Activated T-cell treated with anti-CD3 and anti-CD28 coated beads for 1 hour (primary cell): ENCODE results near the gene DRAM2.

ENCODE experiments used
- DNase-seq: peaks from one replicate; pipeline ENCODE4 v3.0.0-alpha.2; 2020; ENCODE audit warnings: low read depth

DRAM2 gene

GRCh38 chr1:111139956-111140679 is at the start of gene DRAM2, which contains the start of gene CEPT1:
Gene DRAM2 (minus strand): TSS chr1:111140093. CDS start chr1:111131554, 8,539 bp downstream.
Gene CEPT1 (plus strand): TSS chr1:111140223. CDS start chr1:111147715, 7,492 bp downstream.
- peak; percentile 86 for DNase-seq

- DNase-seq: no peak
Observed at GRCh38 chr1:111184663-111185062, 44.8 kb upstream of the DRAM2 start.

GRCh38 chr1:111183308-111184069 is 43.6 kb upstream of the DRAM2 start:
- no peak for DNase-seq

GRCh38 chr1:111182052-111182451 is 42.2 kb upstream of the DRAM2 start:
- DNase-seq: no peak

- no peak for DNase-seq
Observed at GRCh38 chr1:111179968-111180533, 40.2 kb upstream of the DRAM2 start.

- no peak for DNase-seq
Observed at GRCh38 chr1:111176678-111177077, 36.8 kb upstream of the DRAM2 start.

- no peak for DNase-seq
Observed at GRCh38 chr1:111175349-111175748, 35.5 kb upstream of the DRAM2 start.

GRCh38 chr1:111174070-111174469 is 34.2 kb upstream of the DRAM2 start:
- DNase-seq: no peak

- no peak for DNase-seq
Observed at GRCh38 chr1:111172463-111172862, 32.6 kb upstream of the DRAM2 start.

- no peak for DNase-seq
Observed at GRCh38 chr1:111164151-111164550, 24.3 kb upstream of the DRAM2 start.

- DNase-seq: no peak
Observed at GRCh38 chr1:111163363-111163762, 23.5 kb upstream of the DRAM2 start.

GRCh38 chr1:111162488-111162880 is 22.6 kb upstream of the DRAM2 start:
- DNase-seq: no peak

- DNase-seq: no peak
Observed at GRCh38 chr1:111161843-111162487, 22.1 kb upstream of the DRAM2 start.

- DNase-seq: no peak
Observed at GRCh38 chr1:111157431-111157830, 17.5 kb upstream of the DRAM2 start.

- DNase-seq: no peak
Observed at GRCh38 chr1:111154021-111154999, 14.4 kb upstream of the DRAM2 start.

- no peak for DNase-seq
Observed at GRCh38 chr1:111151838-111152237, 11.9 kb upstream of the DRAM2 start.

GRCh38 chr1:111148376-111148881 is 8.5 kb upstream of the DRAM2 start:
- DNase-seq: no peak

- no peak for DNase-seq
Observed at GRCh38 chr1:111147948-111148347, 8.1 kb upstream of the DRAM2 start.

GRCh38 chr1:111145963-111146768 is 6.3 kb upstream of the DRAM2 start:
- no peak for DNase-seq

GRCh38 chr1:111145542-111145941 is 5.6 kb upstream of the DRAM2 start:
- DNase-seq: no peak
